GM12878 (cell line): Measurements from ENCODE around the gene RBBP5.

Experiments
- EGR1 ChIP-seq, 2 experiments: IDR thresholded peaks; 1 replicate in 1 of 2; 2 replicates in 1 of 2; pipeline ENCODE4 v1.6.1; 2011 to 2012; ENCODE audit warnings: low read depth in 2 of 2, low read length in 2 of 2, borderline replicate concordance in 1 of 2, mild to moderate bottlenecking in 1 of 2, moderate library complexity in 1 of 2
- EP300 ChIP-seq, 2 experiments: fragments of 150-350 bp in 1 of 2; IDR thresholded peaks; 2 replicates each; pipeline ENCODE4 v1.6.1; 2011 to 2012; ENCODE audit warnings: low read depth in 2 of 2, low read length in 2 of 2, borderline replicate concordance in 1 of 2, improper control_type of control experiment in 1 of 2, inconsistent platforms in 1 of 2; ENCODE audit not compliant: control insufficient read depth in 1 of 2
- MEF2A ChIP-seq: IDR thresholded peaks from 2 replicates; pipeline ENCODE4 v1.6.1; 2011; ENCODE audit warnings: low read depth, mild to moderate bottlenecking, low read length, moderate library complexity; ENCODE audit not compliant: insufficient read depth
- RCOR1 ChIP-seq: conservative IDR thresholded peaks from 2 replicates; pipeline ENCODE4 v1.6.1; 2012; ENCODE audit warnings: low read depth, low read length, improper control_type of control experiment
- RUNX3 ChIP-seq: IDR thresholded peaks from 2 replicates; pipeline ENCODE4 v1.6.1; 2012; ENCODE audit warnings: low read length, inconsistent platforms
- SIX5 ChIP-seq: IDR thresholded peaks from 2 replicates; pipeline ENCODE4 v1.6.1; 2011; ENCODE audit warnings: mild to moderate bottlenecking, low read depth, low read length, moderate library complexity; ENCODE audit not compliant: severe bottlenecking
- SREBF2 ChIP-seq: IDR thresholded peaks from 2 replicates; pipeline ENCODE4 v1.6.1; 2012; ENCODE audit warnings: mild to moderate bottlenecking, low read length
- TAF1 ChIP-seq: IDR thresholded peaks from 2 replicates; pipeline ENCODE4 v1.6.1; 2011; ENCODE audit warnings: mild to moderate bottlenecking, low read depth, low read length, borderline replicate concordance
- TCF12 ChIP-seq: IDR thresholded peaks from 2 replicates; pipeline ENCODE4 v1.6.1; 2011; ENCODE audit warnings: low read depth, mild to moderate bottlenecking, low read length
- YY1 ChIP-seq: IDR thresholded peaks from 2 replicates; pipeline ENCODE4 v1.6.1; 2011; ENCODE audit warnings: low read depth, mild to moderate bottlenecking, low read length
- ZNF622 ChIP-seq: fragments of 450-650 bp; IDR thresholded peaks from 2 replicates; pipeline ENCODE4 v1.6.1; 2017; ENCODE audit warnings: mild to moderate bottlenecking, inconsistent platforms
- TF ChIP-seq, protein P1 (sequence below), 3 experiments: IDR thresholded peaks in 2 of 3; conservative IDR thresholded peaks in 1 of 3; 2 replicates each; pipeline ENCODE4 v1.5.1; 2011; ENCODE audit warnings: low read depth in 3 of 3, low read length in 3 of 3, mild to moderate bottlenecking in 3 of 3, control low read depth in 2 of 3, moderate library complexity in 2 of 3, inconsistent platforms in 1 of 3, mixed read lengths in 1 of 3; ENCODE audit not compliant: control insufficient read depth in 2 of 3, insufficient read depth in 1 of 3; ENCODE audit errors: extremely low read depth in 1 of 3
- TF ChIP-seq, protein P2 (sequence below): fragments of 450-650 bp; IDR thresholded peaks from 2 replicates; pipeline ENCODE4 v1.6.1; 2014; ENCODE audit warnings: mild to moderate bottlenecking
- TF ChIP-seq, protein P3 (sequence below): IDR thresholded peaks from 2 replicates; pipeline ENCODE4 v1.6.1; 2012; ENCODE audit warnings: mild to moderate bottlenecking, low read depth, low read length

DNA sequence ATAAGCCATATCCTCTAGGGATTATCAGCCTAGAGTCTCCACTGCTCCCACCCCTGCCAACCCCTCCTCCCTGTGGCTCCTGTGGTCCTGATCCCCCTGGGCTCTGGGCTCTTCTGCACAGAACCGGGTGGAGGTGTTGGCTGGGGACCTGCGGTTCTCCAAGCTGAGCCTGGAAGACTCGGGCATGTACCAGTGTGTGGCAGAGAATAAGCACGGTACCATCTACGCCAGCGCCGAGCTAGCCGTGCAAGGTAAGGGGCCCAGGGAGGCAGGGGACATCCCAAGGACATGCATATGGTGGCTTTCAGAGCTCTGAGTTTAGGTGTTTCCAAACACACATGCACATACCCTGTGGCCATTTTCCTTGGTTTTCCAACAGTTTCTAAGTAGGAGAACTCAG, 59.5 kb downstream of the RBBP5 start:
- TF ChIP-seq SREBF2: no peak
- TF ChIP-seq EP300 (IDR thresholded peaks at IDR 0.05; ENCODE audit: borderline replicate concordance in 1 of 2, control insufficient read depth in 1 of 2, low read depth in 2 of 2, low read length in 2 of 2): no peak
- TF ChIP-seq TAF1: no peak
- TF ChIP-seq, protein P1, sequence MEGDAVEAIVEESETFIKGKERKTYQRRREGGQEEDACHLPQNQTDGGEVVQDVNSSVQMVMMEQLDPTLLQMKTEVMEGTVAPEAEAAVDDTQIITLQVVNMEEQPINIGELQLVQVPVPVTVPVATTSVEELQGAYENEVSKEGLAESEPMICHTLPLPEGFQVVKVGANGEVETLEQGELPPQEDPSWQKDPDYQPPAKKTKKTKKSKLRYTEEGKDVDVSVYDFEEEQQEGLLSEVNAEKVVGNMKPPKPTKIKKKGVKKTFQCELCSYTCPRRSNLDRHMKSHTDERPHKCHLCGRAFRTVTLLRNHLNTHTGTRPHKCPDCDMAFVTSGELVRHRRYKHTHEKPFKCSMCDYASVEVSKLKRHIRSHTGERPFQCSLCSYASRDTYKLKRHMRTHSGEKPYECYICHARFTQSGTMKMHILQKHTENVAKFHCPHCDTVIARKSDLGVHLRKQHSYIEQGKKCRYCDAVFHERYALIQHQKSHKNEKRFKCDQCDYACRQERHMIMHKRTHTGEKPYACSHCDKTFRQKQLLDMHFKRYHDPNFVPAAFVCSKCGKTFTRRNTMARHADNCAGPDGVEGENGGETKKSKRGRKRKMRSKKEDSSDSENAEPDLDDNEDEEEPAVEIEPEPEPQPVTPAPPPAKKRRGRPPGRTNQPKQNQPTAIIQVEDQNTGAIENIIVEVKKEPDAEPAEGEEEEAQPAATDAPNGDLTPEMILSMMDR (IDR thresholded peaks at IDR 0.05 in 2 of 3, conservative IDR thresholded peaks at IDR 0.05 in 1 of 3; ENCODE audit: control insufficient read depth in 2 of 3, extremely low read depth in 1 of 3, insufficient read depth in 1 of 3, low read depth in 3 of 3, low read length in 3 of 3): no peak
- TF ChIP-seq, protein P2, sequence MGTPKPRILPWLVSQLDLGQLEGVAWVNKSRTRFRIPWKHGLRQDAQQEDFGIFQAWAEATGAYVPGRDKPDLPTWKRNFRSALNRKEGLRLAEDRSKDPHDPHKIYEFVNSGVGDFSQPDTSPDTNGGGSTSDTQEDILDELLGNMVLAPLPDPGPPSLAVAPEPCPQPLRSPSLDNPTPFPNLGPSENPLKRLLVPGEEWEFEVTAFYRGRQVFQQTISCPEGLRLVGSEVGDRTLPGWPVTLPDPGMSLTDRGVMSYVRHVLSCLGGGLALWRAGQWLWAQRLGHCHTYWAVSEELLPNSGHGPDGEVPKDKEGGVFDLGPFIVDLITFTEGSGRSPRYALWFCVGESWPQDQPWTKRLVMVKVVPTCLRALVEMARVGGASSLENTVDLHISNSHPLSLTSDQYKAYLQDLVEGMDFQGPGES: no peak
- TF ChIP-seq SIX5: no peak
- TF ChIP-seq RUNX3: no peak
- TF ChIP-seq TCF12: no peak
- no peak for TF ChIP-seq EGR1 (IDR thresholded peaks at IDR 0.05; ENCODE audit: borderline replicate concordance in 1 of 2, low read depth in 2 of 2, low read length in 2 of 2)
- no peak for TF ChIP-seq RCOR1
- no peak for TF ChIP-seq ZNF622
- no peak for TF ChIP-seq MEF2A
- TF ChIP-seq, protein P3, sequence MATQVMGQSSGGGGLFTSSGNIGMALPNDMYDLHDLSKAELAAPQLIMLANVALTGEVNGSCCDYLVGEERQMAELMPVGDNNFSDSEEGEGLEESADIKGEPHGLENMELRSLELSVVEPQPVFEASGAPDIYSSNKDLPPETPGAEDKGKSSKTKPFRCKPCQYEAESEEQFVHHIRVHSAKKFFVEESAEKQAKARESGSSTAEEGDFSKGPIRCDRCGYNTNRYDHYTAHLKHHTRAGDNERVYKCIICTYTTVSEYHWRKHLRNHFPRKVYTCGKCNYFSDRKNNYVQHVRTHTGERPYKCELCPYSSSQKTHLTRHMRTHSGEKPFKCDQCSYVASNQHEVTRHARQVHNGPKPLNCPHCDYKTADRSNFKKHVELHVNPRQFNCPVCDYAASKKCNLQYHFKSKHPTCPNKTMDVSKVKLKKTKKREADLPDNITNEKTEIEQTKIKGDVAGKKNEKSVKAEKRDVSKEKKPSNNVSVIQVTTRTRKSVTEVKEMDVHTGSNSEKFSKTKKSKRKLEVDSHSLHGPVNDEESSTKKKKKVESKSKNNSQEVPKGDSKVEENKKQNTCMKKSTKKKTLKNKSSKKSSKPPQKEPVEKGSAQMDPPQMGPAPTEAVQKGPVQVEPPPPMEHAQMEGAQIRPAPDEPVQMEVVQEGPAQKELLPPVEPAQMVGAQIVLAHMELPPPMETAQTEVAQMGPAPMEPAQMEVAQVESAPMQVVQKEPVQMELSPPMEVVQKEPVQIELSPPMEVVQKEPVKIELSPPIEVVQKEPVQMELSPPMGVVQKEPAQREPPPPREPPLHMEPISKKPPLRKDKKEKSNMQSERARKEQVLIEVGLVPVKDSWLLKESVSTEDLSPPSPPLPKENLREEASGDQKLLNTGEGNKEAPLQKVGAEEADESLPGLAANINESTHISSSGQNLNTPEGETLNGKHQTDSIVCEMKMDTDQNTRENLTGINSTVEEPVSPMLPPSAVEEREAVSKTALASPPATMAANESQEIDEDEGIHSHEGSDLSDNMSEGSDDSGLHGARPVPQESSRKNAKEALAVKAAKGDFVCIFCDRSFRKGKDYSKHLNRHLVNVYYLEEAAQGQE: no peak
- no peak for TF ChIP-seq YY1
